Neural progenitor cell (in vitro differentiated cells): ENCODE measurements around the gene TUBA4B.

Experiments used
- EZH2phosphoT487 ChIP-seq: fragments of 200-600 bp; sonication (generic); IDR thresholded peaks from 2 replicates; pipeline ENCODE4 v1.6.1; 2017; ENCODE audit warnings: antibody characterized with exemption
- TF ChIP-seq, protein P1 (sequence below): fragments of 200-600 bp; sonication (generic); IDR thresholded peaks from 2 replicates; pipeline ENCODE4 v1.5.1; 2017; ENCODE audit warnings: antibody characterized with exemption, mild to moderate bottlenecking

DNA sequence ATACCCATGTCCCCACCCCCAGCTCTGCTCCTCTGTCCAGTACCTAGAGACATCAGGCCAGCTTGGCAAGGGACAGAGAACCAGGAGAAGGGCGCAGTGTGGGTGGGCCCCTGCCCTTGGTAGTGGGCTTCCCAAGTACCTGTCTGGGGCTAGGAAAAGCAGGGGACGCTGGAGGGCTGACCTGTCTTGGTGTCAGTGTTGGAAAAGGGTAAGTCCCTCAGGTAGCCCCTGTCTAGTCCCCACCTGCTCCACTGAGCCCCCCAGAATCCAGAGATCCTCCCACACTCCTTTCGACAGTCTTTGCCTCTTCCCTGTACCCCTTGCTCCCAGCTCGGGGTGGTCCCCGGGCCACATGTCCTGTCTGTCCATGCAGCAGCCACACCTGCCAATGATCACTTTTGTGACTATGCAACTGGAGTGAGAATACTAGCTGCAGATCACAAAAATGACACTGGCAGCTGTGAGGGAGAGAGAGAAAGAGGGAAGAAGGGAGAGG is 40.7 kb downstream of the TUBA4B start:
- no peak for TF ChIP-seq EZH2phosphoT487
- TF ChIP-seq, protein P1, sequence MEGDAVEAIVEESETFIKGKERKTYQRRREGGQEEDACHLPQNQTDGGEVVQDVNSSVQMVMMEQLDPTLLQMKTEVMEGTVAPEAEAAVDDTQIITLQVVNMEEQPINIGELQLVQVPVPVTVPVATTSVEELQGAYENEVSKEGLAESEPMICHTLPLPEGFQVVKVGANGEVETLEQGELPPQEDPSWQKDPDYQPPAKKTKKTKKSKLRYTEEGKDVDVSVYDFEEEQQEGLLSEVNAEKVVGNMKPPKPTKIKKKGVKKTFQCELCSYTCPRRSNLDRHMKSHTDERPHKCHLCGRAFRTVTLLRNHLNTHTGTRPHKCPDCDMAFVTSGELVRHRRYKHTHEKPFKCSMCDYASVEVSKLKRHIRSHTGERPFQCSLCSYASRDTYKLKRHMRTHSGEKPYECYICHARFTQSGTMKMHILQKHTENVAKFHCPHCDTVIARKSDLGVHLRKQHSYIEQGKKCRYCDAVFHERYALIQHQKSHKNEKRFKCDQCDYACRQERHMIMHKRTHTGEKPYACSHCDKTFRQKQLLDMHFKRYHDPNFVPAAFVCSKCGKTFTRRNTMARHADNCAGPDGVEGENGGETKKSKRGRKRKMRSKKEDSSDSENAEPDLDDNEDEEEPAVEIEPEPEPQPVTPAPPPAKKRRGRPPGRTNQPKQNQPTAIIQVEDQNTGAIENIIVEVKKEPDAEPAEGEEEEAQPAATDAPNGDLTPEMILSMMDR = no peak
